HG03520 (cell line): ENCODE data around the gene RGS6.

Experiments
- ATAC-seq: cut with Tn5 transposase; IDR thresholded peaks from one replicate; pipeline ENCODE4 v1.9.1; 2021; ENCODE audit warnings: mild to moderate bottlenecking, moderate library complexity; ENCODE audit not compliant: unreplicated experiment

The RGS6 gene

DNA sequence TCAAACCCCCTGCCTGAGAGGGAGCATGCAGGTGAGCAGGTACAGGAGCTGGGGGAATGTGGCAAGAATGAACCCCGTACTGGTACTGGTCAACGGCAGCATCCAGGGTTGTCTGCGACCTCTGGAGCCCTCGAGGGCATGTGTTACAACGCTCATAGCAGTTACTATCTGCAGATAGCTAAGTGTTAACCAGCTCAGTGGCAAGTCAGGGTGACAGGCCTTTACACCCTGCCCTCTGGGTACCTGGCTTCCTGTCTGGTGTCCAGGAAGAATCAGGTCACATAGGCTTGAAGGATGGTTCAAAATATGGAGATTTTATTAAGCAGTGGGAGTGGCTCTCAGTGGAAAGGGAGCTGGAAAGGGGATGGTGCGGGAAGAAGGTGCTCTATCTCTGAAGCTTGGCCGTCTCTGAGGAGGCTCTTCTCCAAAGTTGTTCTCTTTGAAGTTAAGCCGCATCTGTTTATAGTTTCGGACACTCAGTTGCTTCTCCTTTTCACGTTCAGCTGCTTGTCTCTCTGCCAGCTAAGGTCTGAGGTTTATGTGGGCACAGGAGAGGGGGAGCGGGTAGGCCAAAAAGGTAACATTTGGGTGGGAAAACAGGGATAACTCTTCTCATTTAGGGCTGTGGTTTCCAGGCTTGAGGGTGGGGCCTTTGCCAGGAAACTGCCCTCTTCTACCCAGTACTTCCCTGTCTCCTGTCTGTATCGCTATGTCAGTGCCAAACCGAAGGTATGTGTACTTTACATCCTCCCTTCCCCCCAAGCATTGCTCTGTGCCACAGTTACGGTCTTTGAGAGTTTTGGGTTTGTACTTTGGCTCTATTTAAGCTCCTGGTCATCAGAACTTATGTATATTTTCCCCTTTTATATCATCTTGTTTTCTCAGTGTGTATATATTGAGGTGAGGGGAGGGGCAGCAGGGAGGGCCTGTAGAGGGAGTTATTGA is 305.8 kb downstream of the RGS6 start:
- no peak for ATAC-seq

DNA sequence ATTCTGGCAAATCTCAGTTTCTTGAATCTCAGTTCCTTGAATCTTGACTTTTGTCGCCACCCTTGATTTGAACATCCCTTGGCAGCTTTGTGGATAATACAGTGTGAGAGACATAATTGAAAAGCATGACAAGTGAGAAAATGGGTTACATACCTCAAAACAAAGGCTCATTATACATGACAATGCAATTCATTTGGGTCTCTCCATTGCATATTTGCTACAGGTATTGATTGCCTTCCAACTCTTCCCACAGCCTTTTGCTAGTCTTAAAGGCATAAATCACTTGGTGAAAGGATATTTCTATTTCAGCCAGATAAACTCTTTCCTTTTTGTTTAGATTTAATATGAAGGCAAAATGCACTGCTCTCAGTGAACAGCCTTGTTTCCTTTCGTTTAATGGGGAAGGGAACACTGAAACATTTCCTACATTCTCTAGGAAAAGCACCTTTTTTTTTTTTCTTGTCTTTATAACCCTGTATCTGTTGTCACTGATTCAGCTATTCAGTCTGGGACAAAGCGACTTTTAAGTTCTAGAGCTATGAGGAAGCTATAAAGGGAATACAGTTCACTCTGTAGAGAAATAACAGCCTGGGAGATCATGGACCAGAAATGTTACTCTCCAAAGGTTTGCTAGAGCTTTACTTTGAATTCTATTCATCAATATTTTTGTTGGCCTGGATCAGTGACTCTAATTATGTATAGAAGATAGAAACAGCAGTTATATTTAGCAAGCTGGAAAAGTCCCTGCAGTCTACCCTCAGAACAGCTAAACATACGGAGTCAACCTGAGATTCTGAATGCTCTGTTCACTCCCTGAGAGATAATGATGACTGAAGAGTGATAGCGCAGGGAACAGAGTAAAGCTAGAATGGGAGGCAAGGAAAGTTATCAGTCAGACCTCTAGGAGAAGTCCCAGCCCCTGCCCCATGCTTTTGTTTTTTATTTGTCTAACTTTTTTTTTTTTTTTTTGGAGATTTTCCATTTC is 311.4 kb downstream of the RGS6 start:
- ATAC-seq, result no peak

DNA sequence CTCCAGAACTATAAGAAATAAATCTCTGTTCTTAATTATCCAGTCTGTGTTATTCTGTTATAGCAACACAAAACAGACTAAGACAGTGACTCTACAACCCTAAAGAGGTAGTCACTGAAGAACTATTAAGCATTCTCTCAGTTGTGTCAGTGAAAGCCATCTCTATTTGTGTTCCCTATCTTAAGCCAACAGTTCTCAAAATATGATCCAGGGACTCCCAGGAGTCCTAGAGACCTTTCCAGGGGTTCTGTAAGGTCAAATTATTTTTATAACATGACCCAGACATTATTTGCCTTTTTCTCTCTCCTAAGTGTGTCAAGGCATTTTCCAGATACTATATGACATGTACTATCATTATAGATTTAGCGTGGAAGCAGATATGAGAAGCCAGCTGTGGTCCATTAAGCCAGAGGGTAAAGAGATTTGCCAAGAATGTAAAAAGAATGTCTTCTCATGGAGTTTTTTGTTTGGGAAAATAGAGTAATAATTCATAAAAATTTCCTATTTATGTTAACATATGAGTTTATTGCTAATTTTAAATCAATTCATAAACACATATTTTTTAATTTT is 315.8 kb downstream of the RGS6 start:
- no peak for ATAC-seq

DNA sequence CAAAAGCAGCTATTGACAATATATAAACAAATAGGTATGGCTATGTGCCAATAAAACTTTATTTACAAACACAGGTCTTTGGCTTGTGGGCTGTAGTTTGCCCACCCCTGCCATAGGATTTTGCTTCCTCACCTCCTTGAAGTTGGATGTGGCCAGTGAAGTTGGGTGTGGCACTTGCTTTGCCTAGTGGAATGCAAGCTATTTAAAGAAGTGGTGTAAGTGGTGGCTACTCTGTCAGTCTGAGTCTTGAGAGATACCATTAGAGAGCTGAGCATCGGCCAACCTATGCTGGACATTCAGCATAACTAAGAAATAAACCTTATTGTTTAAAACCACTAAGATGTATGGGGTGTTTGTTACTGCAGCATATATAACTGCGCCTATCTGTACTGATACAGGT is 321.3 kb downstream of the RGS6 start:
- ATAC-seq, result no peak

DNA sequence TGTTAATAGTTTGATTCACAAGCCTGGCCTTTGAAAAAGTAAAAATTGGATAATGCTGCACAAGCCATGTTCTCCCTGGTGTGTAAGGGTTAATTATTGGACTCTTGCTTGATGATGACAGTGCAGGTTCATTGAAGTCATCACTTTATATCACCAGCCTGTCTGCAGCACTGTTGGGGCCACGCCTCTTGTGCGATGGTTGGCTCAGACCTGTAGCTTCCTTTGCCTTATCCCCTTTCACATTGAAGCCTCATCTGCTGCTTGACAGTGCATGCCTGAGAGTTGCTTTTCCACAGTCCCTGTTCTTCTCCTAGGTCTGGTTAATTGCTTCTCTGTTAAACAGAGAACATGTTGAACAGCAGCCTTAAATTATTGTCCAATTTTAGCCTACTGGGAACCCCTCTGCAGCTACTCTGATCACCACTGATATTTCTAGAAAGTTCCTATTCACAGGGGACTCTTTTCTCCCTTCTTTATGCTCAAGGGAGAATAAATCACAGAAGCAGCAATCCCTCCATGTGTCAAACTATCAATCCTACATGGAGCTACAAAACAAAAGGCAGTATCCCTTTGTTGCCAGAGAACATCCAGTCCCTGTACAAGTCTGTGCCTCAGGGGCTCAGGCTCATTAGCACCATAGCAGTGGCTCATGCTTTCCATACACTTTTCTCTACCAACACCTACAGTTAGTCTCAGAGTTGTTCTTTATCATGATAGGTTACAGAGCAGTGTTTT is 322.1 kb downstream of the RGS6 start:
- no peak for ATAC-seq

DNA sequence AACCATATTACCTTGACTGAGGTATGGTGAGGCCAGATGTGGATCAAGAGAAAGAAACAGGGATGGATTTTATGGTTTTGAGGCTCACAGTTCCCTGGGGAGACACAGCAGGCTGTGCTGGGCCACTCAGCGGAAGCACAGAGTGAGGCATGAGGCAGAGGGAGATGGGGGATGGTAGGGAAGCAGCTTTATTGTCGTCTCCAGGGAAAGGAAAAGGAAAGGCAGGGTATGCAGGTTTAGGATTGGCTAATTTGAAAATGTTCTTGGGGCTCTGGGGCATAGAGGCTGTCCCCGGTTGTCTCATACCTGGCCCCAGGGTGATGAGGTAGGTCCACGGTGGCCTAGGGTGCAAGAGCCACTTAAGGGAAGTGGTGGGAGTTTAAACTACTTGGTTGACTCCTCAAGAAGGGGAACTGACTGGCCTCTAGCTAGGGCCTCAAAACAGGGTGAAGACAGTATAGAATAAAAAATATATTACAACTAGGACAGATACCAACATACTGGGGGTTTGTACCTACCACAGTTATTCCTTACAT is 322.8 kb downstream of the RGS6 start:
- ATAC-seq, result no peak

DNA sequence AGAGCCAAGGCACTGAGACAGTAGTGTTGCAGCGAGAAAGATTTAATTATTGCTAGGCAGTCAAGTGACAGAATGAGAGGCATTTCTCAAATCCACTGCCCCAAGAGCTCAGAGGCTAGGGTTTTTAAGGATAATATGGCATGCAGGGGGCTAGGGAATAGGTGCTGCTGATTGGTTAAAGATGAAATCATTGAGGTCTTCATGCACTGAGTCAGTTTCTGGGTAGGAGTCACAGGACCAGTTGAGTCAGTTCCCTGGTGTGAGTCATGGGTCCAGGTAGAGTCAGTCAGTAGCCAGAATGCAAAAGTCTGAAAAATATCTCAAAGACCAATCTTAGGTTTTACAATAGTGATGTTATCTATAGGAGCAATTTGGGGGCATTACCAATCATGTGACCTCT is 323.8 kb downstream of the RGS6 start:
- ATAC-seq, result no peak

DNA sequence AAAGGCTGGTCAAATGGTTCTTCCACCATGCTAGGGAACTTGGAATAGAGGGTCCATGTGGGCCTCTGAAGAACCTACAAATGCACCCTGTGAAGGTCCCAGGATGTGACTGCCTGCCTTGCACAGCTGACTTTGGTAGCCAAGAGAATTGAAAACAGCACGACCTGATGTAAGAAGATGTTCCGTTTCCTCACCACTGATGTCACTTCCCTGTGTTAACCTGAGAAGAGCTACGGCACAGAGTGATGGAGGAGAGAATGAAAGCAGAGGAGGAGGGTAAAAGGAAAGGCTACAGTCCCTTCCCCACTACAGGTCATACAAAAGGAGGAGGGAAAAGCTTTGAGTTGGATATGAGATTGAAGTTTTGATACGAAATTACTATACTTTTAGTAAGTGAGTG is 328.8 kb downstream of the RGS6 start:
- ATAC-seq, result no peak

DNA sequence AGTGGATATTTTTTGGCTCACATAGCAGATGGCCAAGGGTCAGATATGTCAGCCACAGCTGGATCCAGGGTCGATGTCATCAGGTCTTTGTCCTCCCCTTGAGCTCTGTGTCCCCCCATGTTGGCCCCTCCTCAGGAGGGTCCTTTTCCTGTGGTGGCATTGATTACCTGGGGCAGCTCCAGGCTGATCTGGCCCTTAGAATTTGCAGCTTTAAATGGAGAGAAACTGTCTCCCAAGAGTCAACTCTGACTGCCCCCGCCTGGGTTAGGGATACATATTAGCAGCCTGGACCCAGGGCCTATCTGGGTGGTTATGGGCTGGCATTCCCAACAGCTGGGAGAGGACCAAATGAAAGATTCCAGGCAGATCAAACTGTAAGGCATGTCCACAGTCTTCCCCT is 330.5 kb downstream of the RGS6 start:
- ATAC-seq, result no peak

DNA sequence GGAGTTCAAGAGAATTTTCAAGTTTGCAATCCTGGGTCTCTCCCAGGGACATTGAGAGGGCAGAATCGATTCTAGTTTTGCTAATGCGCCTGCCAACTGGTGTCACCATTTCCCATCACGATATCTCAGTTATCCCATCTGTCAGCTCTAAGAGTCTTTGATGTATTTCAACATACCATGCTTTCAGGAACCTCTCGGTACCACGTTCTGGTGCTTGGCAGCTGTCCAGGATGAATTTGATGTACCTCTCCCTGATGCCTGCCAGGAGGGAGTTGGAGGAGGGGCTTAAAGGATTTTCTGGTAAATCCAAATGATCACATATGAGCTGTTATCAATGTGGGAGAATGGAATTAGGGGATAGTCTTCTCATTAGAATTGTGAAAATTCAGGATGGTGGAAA is 332.5 kb downstream of the RGS6 start:
- no peak for ATAC-seq

DNA sequence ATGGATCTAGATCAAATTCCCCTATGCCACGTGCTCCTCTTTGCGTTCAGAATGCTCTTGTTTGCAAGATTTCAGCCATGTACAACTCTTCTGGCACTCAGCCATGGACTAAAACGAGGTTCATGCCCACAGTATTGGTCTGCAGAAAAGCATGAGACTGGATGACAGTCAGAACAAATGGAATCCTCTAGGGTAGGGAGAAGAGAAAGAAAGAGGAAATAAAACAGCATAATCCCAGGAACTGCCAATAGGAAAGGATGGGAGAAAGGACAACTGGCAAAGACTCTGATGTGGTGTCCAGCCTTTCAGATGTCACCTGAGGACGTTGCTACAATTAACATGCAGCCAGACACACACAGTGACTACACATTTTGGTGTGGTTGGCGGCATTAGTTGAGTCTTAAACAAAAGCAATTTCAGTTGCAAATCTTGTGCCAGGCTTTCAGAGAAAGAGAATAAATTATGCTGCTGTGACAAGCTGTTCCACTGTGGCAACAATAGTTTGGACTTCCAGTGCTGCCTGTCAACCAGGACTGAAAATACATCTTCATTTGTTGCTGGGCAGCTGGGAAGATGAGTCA is 338.0 kb downstream of the RGS6 start:
- no peak for ATAC-seq

DNA sequence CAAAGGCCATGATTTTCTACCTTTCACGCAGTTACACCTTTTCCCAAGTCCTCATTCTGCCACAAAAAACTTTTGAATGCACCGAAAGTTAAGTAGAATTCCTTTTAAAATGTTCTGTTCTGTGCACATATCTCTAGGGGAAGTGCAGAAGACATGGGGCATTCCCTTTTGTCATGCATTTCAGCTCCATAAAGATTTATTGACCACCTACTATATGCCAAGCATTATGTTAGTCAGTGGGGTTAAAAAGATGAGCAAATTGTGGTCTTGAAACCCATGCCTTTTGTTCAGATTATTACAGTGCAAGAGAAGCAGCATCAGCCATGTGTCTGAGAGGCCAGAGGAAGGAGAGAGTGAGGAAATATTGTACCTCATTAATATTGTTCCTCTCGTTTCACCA is 338.5 kb downstream of the RGS6 start:
- no peak for ATAC-seq

DNA sequence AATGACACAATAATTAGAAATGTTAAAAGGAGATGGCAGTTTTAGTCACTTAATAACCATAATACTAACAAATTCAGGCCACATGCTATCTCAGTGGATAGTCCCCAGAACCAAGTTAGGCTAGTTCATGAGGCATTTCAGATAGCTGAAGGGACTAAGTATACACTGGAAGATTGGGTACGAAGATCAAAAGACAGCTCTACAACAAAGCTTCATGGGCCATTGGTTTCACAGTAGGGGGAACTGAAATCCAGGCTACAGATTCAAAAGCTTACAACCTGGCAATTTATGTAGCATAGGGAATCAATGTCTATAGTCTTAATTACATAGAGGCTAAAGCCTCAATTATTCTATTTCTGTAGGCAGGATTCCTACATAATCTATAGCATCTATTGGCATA is 343.0 kb downstream of the RGS6 start:
- ATAC-seq, result no peak

DNA sequence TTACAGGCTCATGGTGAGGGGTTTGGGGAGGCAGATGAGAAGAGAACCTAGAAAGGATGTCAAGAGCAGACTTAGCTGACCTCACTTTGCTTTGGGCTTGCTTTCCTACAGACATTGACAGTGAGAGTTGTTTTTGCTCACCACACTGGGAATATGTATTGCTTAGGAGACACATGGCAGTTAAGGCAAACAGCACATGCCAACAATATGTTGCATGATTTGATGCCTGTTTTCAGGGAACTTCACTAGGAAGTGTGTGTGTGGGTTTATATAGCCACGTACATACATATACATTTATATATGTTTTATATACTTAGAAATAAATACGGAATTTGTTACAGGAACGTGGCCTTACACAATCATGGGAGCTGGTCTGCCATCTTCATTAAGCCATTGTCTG is 346.1 kb downstream of the RGS6 start:
- ATAC-seq, result no peak

DNA sequence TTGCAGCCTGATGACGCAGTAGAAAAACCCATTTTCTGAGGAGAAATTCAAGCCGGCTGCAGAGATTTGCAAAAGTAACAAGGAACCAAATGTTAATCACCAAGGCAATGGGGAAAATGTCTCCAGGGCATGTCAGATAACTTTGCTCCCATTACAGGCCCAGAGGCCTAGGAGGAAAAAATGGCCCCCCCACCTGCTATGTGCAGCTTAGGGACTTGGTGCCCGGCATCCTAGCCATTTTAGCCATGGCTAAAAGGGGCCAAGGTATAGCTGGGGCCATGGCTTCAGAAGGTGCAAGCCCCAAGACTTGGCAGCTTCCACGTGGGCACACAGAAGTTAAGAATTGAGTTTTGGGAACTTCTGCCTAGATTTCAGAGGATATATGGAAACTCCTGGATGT is 351.9 kb downstream of the RGS6 start:
- ATAC-seq, result no peak

DNA sequence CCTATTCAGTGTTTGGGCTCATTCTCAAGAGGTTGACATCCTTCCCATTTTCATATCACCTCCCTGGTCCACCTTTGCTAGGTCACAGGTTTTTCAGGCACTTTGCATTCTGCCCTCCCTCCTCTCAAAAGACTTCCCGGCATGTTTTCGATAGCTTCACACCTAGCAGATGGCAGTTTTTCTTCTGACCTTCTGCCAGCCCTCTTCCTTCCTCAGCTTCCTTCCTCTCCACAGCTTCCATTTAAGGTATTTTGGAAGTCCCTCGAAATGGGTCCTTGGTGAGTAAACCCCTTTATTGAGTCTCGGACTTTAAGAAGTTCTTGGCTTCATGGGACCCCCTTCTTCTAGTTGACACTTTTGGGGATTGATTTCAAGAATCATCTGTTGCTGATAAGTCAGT is 358.0 kb downstream of the RGS6 start:
- no peak for ATAC-seq

DNA sequence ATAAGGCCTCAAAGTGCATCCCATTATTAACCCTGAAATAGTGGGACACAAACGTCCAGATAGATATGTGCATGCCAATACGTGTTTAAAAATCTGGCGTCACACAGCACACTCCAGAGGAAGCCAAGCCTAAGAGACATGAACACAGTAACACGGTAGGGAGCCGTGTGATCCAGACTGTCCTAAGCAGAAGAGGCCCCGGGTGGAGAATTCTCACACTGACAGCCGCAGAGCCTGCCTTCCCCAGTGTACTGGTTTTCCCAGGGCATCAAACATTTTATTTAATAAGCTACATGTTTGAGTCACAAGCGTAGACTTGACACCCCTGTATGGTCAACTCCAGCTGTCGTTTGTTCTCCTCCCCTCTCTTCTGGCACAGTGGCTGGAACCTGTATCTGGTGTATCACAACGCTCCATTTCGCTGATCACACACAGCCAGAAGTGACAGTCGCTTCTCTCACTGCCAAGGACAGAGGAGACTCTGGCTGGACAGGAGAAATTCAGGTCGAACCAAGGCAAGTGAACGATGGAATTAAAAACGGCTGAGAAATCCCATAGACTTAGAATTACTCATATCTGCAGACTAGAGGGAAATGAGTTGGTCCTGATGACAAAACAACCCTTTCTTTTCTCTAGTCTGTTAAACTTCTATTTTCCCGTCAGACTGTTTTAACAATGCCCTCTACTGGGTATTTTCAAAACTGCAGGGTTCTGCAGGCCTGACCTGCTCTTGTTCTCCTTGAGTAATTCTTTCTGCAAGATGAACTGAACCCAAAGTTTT is 359.9 kb downstream of the RGS6 start:
- ATAC-seq, result no peak

DNA sequence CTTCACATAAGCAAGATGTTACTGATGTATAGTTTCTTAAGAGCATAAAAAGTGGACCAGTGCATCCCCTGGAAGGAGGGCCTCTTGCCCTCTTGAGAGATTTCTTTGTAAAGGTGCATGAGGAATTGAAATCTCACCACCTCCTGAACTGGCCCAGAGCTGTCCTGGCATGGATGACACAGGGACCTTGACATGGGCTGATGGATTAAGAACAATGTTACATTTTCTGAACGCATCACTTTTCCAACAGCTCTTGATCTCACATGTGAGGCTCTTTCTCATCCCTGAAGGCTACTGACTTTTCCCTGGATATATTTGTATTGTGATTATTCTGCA is 360.4 kb downstream of the RGS6 start:
- ATAC-seq, result no peak

DNA sequence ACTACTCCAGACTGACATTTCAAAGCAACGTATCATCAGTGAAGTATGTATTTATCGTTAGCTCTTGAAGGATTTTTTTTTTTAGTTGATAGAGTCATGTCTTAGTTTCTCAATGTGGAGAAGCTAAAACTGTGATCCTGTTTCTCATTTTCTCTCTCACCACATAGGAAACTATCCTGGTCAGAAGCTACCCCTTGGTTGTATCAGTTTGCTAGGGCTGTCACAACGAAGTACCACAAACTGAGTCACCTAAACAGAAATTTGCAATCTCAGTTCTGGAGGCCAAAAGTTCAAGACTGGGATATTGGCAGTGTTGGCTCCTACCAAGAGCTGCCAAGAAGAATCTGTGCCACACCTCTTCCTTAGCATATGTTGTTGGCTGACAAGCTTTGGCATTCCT is 369.1 kb downstream of the RGS6 start:
- ATAC-seq, result no peak

DNA sequence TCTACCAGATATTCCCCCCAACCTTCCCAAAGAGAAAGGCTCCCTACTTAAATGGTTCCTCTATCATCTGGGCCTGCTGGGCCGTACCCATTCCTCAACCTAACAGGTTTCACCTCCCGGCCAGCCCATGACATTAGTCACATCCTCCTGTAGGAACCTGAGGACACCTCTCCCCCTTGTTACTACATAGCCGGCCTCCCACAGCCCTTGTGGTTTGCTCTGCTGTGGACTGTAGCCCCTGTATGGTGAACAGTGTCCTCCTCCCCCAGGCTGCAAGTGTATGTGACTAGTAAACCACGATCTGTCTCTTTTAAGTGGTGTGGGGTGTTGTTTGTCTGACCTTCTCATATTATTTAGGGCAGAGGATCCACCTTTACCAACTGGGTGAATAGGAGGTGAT is 371.7 kb downstream of the RGS6 start:
- ATAC-seq, result no peak
